HUES48 (cell line): ENCODE data around the gene USP6NL.

ENCODE experiments used
- H3K27ac ChIP-seq: one replicate; pipeline ENCODE4 v1.7.0; 2013; ENCODE audit warnings: low read depth, low read length, inconsistent platforms
- H3K27me3 ChIP-seq: 2 replicates; pipeline ENCODE4 v1.6.1; 2013; ENCODE audit warnings: mild to moderate bottlenecking, low read length; ENCODE audit not compliant: control insufficient read depth, insufficient read depth
- H3K36me3 ChIP-seq: 2 replicates; pipeline ENCODE4 v1.6.1; 2013; ENCODE audit warnings: low read length; ENCODE audit not compliant: control insufficient read depth, insufficient read depth
- H3K4me1 ChIP-seq: 2 replicates; pipeline ENCODE4 v1.6.1; 2013; ENCODE audit warnings: mild to moderate bottlenecking, low read length; ENCODE audit not compliant: control insufficient read depth, insufficient read depth
- H3K4me3 ChIP-seq: 2 replicates; pipeline ENCODE4 v1.5.1; 2013; ENCODE audit warnings: mild to moderate bottlenecking, low read depth, low read length
- H3K9ac ChIP-seq: 2 replicates; pipeline ENCODE4 v1.6.1; 2013; ENCODE audit warnings: mild to moderate bottlenecking, low read depth, low read length, moderate library complexity
- H3K9me3 ChIP-seq: 2 replicates; pipeline ENCODE4 v1.6.1; 2013; ENCODE audit warnings: low read length; ENCODE audit not compliant: control insufficient read depth, insufficient read depth

Gene USP6NL

GRCh38 chr10:11409357-11409756, 202.1 kb downstream of the USP6NL start:
- Histone ChIP-seq H3K4me1 (peaks cover 13% of the 10 kb centered on the region), H3K9me3 (no peaks in the 10 kb centered on the region), H3K27ac (no peak overlapping the region), H3K27me3 (no peaks in the 10 kb centered on the region), H3K36me3 (no peaks in the 10 kb centered on the region), H3K4me3 (no peak overlapping the region), H3K9ac (no peak overlapping the region)

GRCh38 chr10:11407939-11408338, 203.5 kb downstream of the USP6NL start:
- no peak overlapping the region for H3K9ac ChIP-seq
- no peak overlapping the region for H3K4me3 ChIP-seq
- no peaks in the 10 kb centered on the region for H3K9me3 ChIP-seq
- peaks cover 13% of the 10 kb centered on the region for H3K4me1 ChIP-seq
- no peaks in the 10 kb centered on the region for H3K27me3 ChIP-seq
- H3K27ac ChIP-seq, result no peak overlapping the region
- no peaks in the 10 kb centered on the region for H3K36me3 ChIP-seq

GRCh38 chr10:11406746-11407145, 204.7 kb downstream of the USP6NL start:
- Histone ChIP-seq H3K27me3 (no peaks in the 10 kb centered on the region), H3K4me3 (no peak overlapping the region), H3K36me3 (no peaks in the 10 kb centered on the region), H3K27ac (no peak overlapping the region), H3K9me3 (no peaks in the 10 kb centered on the region), H3K4me1 (peaks cover 15% of the 10 kb centered on the region), H3K9ac (no peak overlapping the region)

- H3K4me1 ChIP-seq, result peaks cover 14% of the 10 kb centered on the region
- no peak overlapping the region for H3K9ac ChIP-seq
- no peaks in the 10 kb centered on the region for H3K36me3 ChIP-seq
- no peaks in the 10 kb centered on the region for H3K27me3 ChIP-seq
- H3K27ac ChIP-seq, result no peak overlapping the region
- no peaks in the 10 kb centered on the region for H3K9me3 ChIP-seq
- no peak overlapping the region for H3K4me3 ChIP-seq
Measured at GRCh38 chr10:11404901-11405300, 206.5 kb downstream of the USP6NL start.
